HG03039 (cell line): ENCODE data around the gene AKAP1.

Experiments
- ATAC-seq: cut with Tn5 transposase; IDR thresholded peaks from one replicate; pipeline ENCODE4 v1.9.1; 2021; ENCODE audit warnings: mild to moderate bottlenecking, moderate library complexity; ENCODE audit not compliant: unreplicated experiment

The AKAP1 gene

GRCh38 chr17:57125866-57126265 is 40.8 kb downstream of the AKAP1 start:
- ATAC-seq = no peak

DNA sequence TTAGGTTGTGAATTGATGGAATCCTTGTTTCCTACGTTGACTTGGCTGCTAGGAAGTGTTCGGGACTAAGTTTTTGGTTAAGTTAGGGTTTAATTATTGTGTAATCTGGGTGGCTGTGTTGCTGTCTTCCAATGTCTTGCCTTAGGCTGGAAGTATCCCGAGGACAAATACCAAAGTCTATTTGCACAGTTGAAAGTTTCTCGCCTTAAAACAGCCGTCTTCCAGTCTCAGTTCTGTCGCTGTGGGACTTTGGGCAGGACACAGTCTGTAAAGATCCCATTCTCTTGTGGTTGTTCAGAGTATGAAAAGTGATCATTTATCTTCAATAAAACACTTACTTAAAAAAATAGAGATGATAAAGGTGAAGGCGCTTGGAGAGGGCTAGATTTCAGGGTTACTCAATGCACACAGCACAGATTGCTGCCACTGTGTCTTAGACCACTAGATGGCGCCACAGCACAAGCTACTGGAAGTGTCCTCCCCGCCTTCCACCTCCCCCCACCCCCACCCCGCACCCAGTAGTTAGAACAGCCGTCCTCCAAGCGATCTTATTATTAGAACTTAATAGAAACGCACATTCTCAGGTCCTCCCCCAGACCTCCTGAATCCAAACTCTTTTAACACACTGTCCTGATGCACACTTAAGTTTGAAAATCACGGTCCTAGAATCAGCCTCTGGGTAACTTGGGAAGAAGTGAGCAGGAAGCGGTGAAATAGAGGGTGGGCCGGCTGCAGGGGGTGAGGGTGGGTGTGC is 45.8 kb downstream of the AKAP1 start:
- ATAC-seq = no peak

DNA sequence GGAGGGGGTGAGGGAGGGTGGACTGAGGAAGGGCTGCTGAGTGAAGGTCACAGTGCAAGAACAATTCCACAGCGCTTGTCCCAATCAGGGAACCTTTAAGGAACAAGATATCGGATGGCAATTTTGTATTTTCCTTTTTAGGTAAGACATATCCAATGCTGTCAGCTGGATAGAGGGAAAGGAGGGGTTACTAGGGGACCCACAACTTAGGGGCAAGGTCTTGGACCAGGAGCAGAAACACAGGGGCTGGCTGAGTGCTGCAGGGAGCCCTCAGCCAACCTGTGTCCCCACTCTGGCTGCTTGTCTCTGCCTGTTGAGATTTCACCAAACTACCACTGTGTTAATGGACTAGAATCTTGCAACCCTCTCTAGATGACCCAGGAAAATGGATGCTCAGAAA is 47.6 kb downstream of the AKAP1 start:
- ATAC-seq = no peak

DNA sequence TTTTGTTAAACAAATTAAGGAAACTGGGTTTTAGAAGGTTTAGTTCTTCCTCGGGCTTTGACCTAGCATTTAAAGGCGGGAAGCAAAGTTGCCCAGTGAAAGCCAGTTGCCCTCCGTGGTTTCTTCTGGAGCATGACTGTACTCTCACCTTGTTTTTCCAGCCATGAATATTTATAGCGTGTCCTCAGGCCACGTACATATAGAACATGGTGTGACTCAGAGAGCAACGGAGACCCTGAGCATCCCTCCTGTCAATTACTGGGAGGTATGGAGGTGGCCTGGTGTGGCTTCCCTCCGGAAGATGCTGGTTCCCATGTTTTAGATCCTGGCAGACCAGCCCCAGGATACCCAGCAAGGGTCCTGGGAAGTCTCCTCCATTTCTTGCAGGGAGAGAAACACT is 48.4 kb downstream of the AKAP1 start:
- no peak for ATAC-seq

- no peak for ATAC-seq
These were observed 50.2 kb downstream of the AKAP1 start for GRCh38 chr17:57135026-57135788.

GRCh38 chr17:57135789-57136291 is 50.8 kb downstream of the AKAP1 start:
- no peak for ATAC-seq

DNA sequence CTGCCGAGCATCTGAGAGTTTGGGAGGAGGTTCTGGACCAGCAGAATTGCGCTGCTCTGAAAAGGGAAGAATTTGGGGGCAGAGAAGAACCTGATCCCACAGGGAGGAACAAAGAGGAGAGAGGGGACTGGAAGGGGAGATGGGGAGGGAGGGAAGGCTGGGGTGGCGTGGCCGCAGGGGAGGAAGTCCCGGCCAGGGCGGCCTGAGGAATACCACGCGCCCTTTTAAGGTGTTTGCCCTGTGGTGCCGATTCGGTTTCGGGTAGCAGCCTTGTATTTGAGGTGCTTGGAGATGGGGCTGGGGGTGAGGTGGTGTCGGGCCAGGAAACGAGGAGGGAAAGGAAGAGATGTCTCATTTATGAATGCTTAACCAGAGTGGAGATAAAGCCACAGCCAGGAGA is 51.3 kb downstream of the AKAP1 start:
- no peak for ATAC-seq

- no peak for ATAC-seq
These were observed 53.2 kb downstream of the AKAP1 start for GRCh38 chr17:57138030-57138911.

GRCh38 chr17:57138956-57139576 is 54.0 kb downstream of the AKAP1 start:
- ATAC-seq = no peak

DNA sequence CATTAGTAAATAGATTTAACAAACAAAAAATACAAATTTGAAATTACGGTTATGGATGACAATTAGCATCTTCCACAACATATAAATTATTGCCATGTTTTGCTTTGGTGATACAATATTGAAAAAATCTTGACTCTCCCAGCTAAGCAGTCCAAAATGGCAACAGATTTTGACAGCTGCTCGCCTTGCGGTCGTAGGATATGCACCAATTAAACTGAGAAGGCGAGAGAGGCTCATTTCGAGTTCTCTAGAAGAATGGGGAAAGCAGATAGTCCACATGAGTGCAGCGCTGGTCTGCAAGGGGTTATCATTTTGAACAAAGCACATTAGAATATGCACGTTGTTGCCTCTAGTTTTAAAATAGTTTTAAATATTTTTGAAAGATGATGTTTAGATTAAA is 55.3 kb downstream of the AKAP1 start:
- no peak for ATAC-seq

GRCh38 chr17:57142925-57143324 is 57.9 kb downstream of the AKAP1 start:
- no peak for ATAC-seq

- ATAC-seq = no peak
These were observed 58.3 kb downstream of the AKAP1 start for GRCh38 chr17:57143361-57143760.

DNA sequence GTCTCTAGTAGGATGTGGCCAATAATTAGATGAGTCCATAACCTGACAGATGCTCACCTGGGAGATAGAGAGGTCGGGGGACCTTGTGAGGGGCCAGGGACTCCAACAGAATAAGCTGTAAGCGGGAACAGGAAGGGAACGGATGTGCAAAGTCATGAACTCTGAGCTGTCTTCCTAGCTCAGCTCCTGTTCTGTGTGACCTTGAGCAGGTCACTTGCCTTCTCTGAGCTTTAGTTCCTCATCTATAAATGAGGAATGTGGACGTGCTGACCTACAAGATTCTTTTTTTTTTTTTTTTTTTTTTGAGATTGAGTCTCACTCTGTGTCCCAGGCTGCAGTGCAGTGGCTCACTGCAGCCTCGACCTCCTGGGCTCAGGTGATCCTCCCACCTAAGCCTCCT is 58.9 kb downstream of the AKAP1 start:
- ATAC-seq = no peak

GRCh38 chr17:57144567-57144966 is 59.5 kb downstream of the AKAP1 start:
- no peak for ATAC-seq

GRCh38 chr17:57145347-57145746 is 60.3 kb downstream of the AKAP1 start:
- ATAC-seq = no peak

- no peak for ATAC-seq
These were observed 61.2 kb downstream of the AKAP1 start for GRCh38 chr17:57146273-57146672.

DNA sequence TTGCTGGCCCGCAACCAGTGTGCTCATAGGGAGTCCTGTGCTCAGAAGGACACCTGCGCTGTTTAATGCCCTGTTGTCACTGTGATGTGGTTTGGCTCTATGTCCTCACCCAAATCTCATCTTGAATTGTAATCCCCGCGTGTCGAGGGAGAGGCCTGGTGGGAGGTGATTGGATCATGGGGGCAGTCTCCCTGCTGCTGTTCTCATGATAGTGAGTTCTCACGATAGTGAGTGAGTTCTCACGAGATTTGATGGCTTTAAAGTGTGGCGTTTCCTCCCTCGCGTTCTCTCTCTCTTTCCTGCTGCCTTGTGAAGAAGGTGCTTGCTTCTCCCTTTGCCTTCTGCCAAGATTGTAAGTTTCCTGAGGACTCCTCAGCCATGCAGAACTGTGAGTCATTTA is 66.8 kb downstream of the AKAP1 start:
- ATAC-seq = no peak

DNA sequence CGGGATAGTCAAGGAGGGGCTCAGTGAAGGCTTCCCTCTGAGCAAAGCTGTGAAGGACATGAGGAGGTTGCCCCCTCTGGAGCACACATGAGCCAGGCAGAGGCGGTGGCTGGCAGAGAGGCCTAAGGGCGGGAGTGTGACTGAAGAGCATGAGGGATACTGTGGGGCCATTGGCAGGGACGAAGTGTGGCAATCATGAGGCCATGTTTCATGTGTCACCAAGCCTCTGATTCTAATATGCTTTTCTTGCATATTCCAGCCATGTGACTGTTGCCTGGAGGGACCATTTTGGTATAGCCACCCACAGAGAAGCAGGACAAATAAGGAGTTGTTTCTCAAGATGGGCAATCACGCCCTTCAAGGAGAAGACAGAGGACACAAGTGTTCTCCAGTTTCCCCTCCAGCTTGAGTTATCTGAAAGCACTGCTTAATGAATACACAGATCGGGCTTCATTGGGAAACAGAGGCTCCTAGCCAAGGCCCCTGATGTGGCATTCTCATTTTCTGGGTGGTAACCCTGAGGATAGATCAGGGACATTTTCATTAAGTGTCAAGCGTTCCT is 68.0 kb downstream of the AKAP1 start:
- no peak for ATAC-seq

- ATAC-seq = no peak
These were observed 69.9 kb downstream of the AKAP1 start for GRCh38 chr17:57154921-57155320.

GRCh38 chr17:57158325-57158724 is 73.3 kb downstream of the AKAP1 start:
- ATAC-seq = no peak
